Measurements from ENCODE around the gene ADCY4. TPM values are rescaled to one million over a fixed set of nuclear protein-coding genes. Genes with fewer than 3 reads are reported as not detected.

ADCY4 gene
- total RNA-seq, 1 donor = 1.2 TPM

DNA sequence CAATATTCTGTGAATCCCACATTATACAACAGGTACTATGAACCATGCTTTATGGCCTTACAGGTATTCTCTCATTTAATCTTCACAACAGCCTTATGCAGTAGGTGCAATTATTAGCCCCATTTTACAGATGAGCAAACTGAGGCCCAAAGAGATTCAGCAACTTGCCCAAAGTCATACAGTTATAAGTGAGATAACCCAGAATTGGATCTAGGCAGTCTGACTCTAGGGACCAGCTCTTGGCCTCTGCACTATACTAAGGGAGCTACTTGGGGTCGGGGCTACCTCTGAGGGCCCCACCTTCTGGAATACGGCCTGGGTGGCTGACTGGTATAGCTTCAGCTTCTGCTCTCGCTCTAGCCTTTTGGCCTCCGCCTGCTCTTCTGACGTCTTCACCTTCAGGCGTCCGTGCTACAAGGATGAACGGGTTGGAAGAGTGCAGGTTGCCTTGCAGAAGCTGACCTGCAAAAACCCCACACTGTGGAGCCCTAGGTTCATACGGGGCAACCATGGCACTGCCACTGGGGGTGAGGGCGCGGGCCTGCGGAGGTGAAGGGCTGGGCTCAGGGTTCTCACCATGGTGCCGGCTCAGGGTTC lies 64.2 kb downstream of the ADCY4 start:
- H3K4me3 ChIP-seq (ENCODE audit: low read depth, low read length) = peak overlapping the region; percentile 97
- TF ChIP-seq, protein P1, sequence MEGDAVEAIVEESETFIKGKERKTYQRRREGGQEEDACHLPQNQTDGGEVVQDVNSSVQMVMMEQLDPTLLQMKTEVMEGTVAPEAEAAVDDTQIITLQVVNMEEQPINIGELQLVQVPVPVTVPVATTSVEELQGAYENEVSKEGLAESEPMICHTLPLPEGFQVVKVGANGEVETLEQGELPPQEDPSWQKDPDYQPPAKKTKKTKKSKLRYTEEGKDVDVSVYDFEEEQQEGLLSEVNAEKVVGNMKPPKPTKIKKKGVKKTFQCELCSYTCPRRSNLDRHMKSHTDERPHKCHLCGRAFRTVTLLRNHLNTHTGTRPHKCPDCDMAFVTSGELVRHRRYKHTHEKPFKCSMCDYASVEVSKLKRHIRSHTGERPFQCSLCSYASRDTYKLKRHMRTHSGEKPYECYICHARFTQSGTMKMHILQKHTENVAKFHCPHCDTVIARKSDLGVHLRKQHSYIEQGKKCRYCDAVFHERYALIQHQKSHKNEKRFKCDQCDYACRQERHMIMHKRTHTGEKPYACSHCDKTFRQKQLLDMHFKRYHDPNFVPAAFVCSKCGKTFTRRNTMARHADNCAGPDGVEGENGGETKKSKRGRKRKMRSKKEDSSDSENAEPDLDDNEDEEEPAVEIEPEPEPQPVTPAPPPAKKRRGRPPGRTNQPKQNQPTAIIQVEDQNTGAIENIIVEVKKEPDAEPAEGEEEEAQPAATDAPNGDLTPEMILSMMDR (IDR thresholded peaks at IDR 0.05; ENCODE audit: insufficient read depth, low read length) = no peak
- no peak for DNase-seq (ENCODE audit: low read depth)

DNA sequence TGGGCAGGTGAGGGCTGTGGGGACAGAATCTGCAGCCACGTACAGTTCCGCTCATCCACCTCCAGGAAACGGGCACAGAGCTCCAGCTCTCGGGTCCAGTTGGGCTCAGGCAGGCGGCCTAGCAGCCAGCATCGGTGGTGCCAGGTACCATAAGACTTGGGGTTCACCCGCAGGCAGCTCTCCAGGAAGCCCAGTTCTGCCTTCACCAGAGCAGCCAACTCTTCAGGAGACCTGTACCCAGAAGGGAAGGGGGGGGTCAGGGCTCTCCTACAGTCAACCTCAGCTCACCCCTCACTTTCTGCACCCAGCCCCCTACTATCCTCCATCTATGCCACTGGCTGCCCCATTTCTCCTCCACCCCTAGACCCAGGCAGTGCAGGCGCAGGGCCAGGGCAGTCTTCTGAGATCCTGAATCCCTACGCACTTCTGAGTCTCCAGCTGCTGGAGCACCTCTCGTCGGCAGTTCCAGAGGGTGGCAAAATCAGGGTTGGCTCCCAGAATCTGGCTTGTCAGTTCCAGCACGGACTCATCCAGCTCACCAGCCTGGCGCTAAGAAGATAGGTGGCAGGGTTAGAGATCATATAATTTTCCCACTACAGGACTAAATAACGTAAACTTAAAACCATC lies 64.8 kb downstream of the ADCY4 start:
- no peak for DNase-seq (ENCODE audit: low read depth)
- H3K4me3 ChIP-seq (ENCODE audit: low read depth, low read length) = no peak overlapping the region
- TF ChIP-seq, protein P1 (IDR thresholded peaks at IDR 0.05; ENCODE audit: insufficient read depth, low read length) = no peak

DNA sequence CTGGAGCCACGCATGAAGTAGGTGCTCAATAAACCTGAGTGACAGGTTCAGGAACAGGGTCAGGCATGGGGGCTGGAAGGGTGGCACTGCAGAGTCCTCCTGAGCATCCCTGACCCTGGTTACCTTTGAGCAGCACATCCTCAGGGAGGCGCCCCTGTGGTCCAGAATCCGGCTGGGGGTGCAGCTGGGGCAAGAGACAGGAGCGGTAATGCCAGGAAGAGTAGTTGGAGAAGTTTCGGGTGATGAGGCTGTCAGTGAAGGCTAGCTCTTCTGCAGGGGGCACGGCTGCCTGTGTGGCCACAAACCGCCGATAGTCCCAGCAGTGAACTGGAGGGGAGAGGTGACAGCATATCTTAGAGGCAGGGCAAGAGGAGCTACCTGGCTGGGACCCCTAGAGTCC lies 65.5 kb downstream of the ADCY4 start:
- H3K4me3 ChIP-seq (ENCODE audit: low read depth, low read length) = no peak overlapping the region
- no peak for DNase-seq (ENCODE audit: low read depth)
- TF ChIP-seq, protein P1 (IDR thresholded peaks at IDR 0.05; ENCODE audit: insufficient read depth, low read length) = no peak

Small RNA genes within 50 kb of the gene (small RNA-seq; reads per million reads assigned to genes)
- not detected for gene RF00026

Other genes starting within 250 kb of the ADCY4 start
- 20.1 and 36.5 TPM in 2 replicates for gene PCK2, start 240.8 kb downstream of the ADCY4 start, total RNA-seq (ENCODE audit: low replicate concordance)
- 44.6 and 85.3 TPM in 2 replicates for gene DCAF11, start 220.3 kb downstream of the ADCY4 start, total RNA-seq (ENCODE audit: low replicate concordance)
- gene NRL, start 220.1 kb downstream of the ADCY4 start, total RNA-seq (ENCODE audit: low replicate concordance) = 0.90 and 4.1 TPM in 2 replicates
- gene FITM1, start 204.4 kb downstream of the ADCY4 start, total RNA-seq (ENCODE audit: low replicate concordance) = 0.18 TPM in 1 of 2 replicates, not detected in the other
- 84.8 and 117 TPM in 2 replicates for gene PSME1, start 198.9 kb downstream of the ADCY4 start, total RNA-seq (ENCODE audit: low replicate concordance)
- gene EMC9, start 193.5 kb downstream of the ADCY4 start, total RNA-seq (ENCODE audit: low replicate concordance) = 3.8 and 11.9 TPM in 2 replicates
- gene PSME2, start 188.5 kb downstream of the ADCY4 start, total RNA-seq (ENCODE audit: low replicate concordance) = 33.4 and 78.3 TPM in 2 replicates
- gene RNF31, start 187.6 kb downstream of the ADCY4 start, total RNA-seq (ENCODE audit: low replicate concordance) = 51.1 and 165 TPM in 2 replicates
- 43.8 and 63.1 TPM in 2 replicates for gene IRF9, start 173.8 kb downstream of the ADCY4 start, total RNA-seq (ENCODE audit: low replicate concordance)
- 1.9 and 4.2 TPM in 2 replicates for gene REC8, start 163.0 kb downstream of the ADCY4 start, total RNA-seq (ENCODE audit: low replicate concordance)
- gene IPO4, start 146.3 kb downstream of the ADCY4 start, total RNA-seq (ENCODE audit: low replicate concordance) = 44.0 and 52.0 TPM in 2 replicates
- gene TM9SF1, start 139.6 kb downstream of the ADCY4 start, total RNA-seq (ENCODE audit: low replicate concordance) = 50.9 and 73.9 TPM in 2 replicates
- 0.27 TPM in 1 of 2 replicates, not detected in the other for gene TSSK4, start 129.4 kb downstream of the ADCY4 start, total RNA-seq (ENCODE audit: low replicate concordance)
- gene CHMP4A, start 121.6 kb downstream of the ADCY4 start, total RNA-seq (ENCODE audit: low replicate concordance) = 70.7 and 159 TPM in 2 replicates
- 11.8 and 23.2 TPM in 2 replicates for gene MDP1, start 119.0 kb downstream of the ADCY4 start, total RNA-seq (ENCODE audit: low replicate concordance)
- gene NEDD8, start 102.7 kb downstream of the ADCY4 start, total RNA-seq (ENCODE audit: low replicate concordance) = 38.8 and 136 TPM in 2 replicates
- 53.6 and 207 TPM in 2 replicates for gene GMPR2, start 102.1 kb downstream of the ADCY4 start, total RNA-seq (ENCODE audit: low replicate concordance)
- gene TINF2, start 92.4 kb downstream of the ADCY4 start, total RNA-seq (ENCODE audit: low replicate concordance) = 53.0 and 60.5 TPM in 2 replicates
- gene TGM1, start 71.9 kb downstream of the ADCY4 start, total RNA-seq (ENCODE audit: low replicate concordance) = 0.36 and 6.1 TPM in 2 replicates
- 21.2 and 26.7 TPM in 2 replicates for gene RABGGTA, start 63.5 kb downstream of the ADCY4 start, total RNA-seq (ENCODE audit: low replicate concordance)
- gene DHRS1, start 35.3 kb downstream of the ADCY4 start, total RNA-seq (ENCODE audit: low replicate concordance) = 8.7 and 20.7 TPM in 2 replicates
- gene NOP9, start 35.2 kb downstream of the ADCY4 start, total RNA-seq (ENCODE audit: low replicate concordance) = 16.4 and 19.6 TPM in 2 replicates
- gene CIDEB, start 27.1 kb downstream of the ADCY4 start, total RNA-seq (ENCODE audit: low replicate concordance) = 1.9 and 4.2 TPM in 2 replicates
- 3.5 and 18.6 TPM in 2 replicates for gene LTB4R2, start 24.9 kb downstream of the ADCY4 start, total RNA-seq (ENCODE audit: low replicate concordance)
- 0.98 and 1.5 TPM in 2 replicates for gene LTB4R, start 23.6 kb downstream of the ADCY4 start, total RNA-seq (ENCODE audit: low replicate concordance)
- gene RIPK3, start 4.9 kb upstream of the ADCY4 start, total RNA-seq (ENCODE audit: low replicate concordance) = 0.99 and 3.0 TPM in 2 replicates
- gene NFATC4, start 33.1 kb upstream of the ADCY4 start, total RNA-seq (ENCODE audit: low replicate concordance) = 77.9 and 221 TPM in 2 replicates
- gene NYNRIN, start 63.9 kb upstream of the ADCY4 start, total RNA-seq (ENCODE audit: low replicate concordance) = 14.1 and 45.1 TPM in 2 replicates
- gene CBLN3, start 94.6 kb upstream of the ADCY4 start, total RNA-seq (ENCODE audit: low replicate concordance) = 5.9 and 6.2 TPM in 2 replicates
- 37.1 and 39.8 TPM in 2 replicates for gene KHNYN, start 94.9 kb upstream of the ADCY4 start, total RNA-seq (ENCODE audit: low replicate concordance)
- 12.6 and 13.7 TPM in 2 replicates for gene SDR39U1, start 107.7 kb upstream of the ADCY4 start, total RNA-seq (ENCODE audit: low replicate concordance)
- not detected in 2 replicates for gene CMA1, start 173.2 kb upstream of the ADCY4 start, total RNA-seq (ENCODE audit: low replicate concordance)
- not detected in 2 replicates for gene CTSG, start 241.2 kb upstream of the ADCY4 start, total RNA-seq (ENCODE audit: low replicate concordance)